ENCODE results near the gene DNM3. TPM values are rescaled to one million over a fixed set of nuclear protein-coding genes. Genes with fewer than 3 reads are reported as not detected.

The DNM3 gene
- total RNA-seq, 1 donor: 2.0 TPM

- TF ChIP-seq CTCF (IDR thresholded peaks at IDR 0.05; ENCODE audit: insufficient read depth, low read length): no peak
- DNase-seq (ENCODE audit: low read depth): no peak
- no peak overlapping the region for H3K4me3 ChIP-seq (ENCODE audit: low read depth, low read length)
These were observed 8.0 kb upstream of the DNM3 start for GRCh38 chr1:171833091-171833825.

GRCh38 chr1:171834821-171835220 lies 6.5 kb upstream of the DNM3 start:
- no peak for DNase-seq (ENCODE audit: low read depth)
- TF ChIP-seq CTCF (IDR thresholded peaks at IDR 0.05; ENCODE audit: insufficient read depth, low read length): no peak
- H3K4me3 ChIP-seq (ENCODE audit: low read depth, low read length): no peak overlapping the region

- no peak for TF ChIP-seq CTCF (IDR thresholded peaks at IDR 0.05; ENCODE audit: insufficient read depth, low read length)
- no peak for DNase-seq (ENCODE audit: low read depth)
- H3K4me3 ChIP-seq (ENCODE audit: low read depth, low read length): no peak overlapping the region
These were observed 5.4 kb upstream of the DNM3 start for GRCh38 chr1:171835891-171836290.

GRCh38 chr1:171841931-171842761 lies 848 bp downstream of the DNM3 start:
- peak overlapping the region; percentile 75 for H3K4me3 ChIP-seq (ENCODE audit: low read depth, low read length)
- TF ChIP-seq CTCF (IDR thresholded peaks at IDR 0.05; ENCODE audit: insufficient read depth, low read length): no peak
- no peak for DNase-seq (ENCODE audit: low read depth)

GRCh38 chr1:171844381-171844780 lies 3.1 kb downstream of the DNM3 start:
- no peak for DNase-seq (ENCODE audit: low read depth)

GRCh38 chr1:171845998-171846397 lies 4.7 kb downstream of the DNM3 start:
- no peak for TF ChIP-seq CTCF (IDR thresholded peaks at IDR 0.05; ENCODE audit: insufficient read depth, low read length)
- H3K4me3 ChIP-seq (ENCODE audit: low read depth, low read length): no peak overlapping the region

More at GRCh38 chr1:171844381-171844780, 3.1 kb downstream of the DNM3 start:
- TF ChIP-seq CTCF (IDR thresholded peaks at IDR 0.05; ENCODE audit: insufficient read depth, low read length): no peak
- no peak overlapping the region for H3K4me3 ChIP-seq (ENCODE audit: low read depth, low read length)

More at GRCh38 chr1:171845998-171846397, 4.7 kb downstream of the DNM3 start:
- DNase-seq (ENCODE audit: low read depth): no peak
